OCI-LY3 (cell line): ENCODE results near the gene NNMT.

Experiments used
- H2AFZ ChIP-seq: fragments of 200-600, 300-600 bp; shearing (Covaris generic); 2 replicates; pipeline ENCODE4 v1.6.0; 2014; ENCODE audit warnings: antibody characterized with exemption, low read depth, low read length
- H3K27ac ChIP-seq: fragments of 200-600, 300-600 bp; sonication (generic); 2 replicates; pipeline ENCODE4 v1.5.1; 2014; ENCODE audit warnings: mild to moderate bottlenecking, low read length, moderate library complexity, mixed read lengths
- H3K27me3 ChIP-seq: fragments of 200-600, 300-600 bp; sonication (generic); 2 replicates; pipeline ENCODE4 v1.6.1; 2014; ENCODE audit warnings: low read depth, low read length, mixed read lengths
- H3K36me3 ChIP-seq: fragments of 200-600, 300-600 bp; sonication (generic); replicated peaks from 2 replicates; pipeline ENCODE3; 2014; ENCODE audit warnings: low read depth, low read length, mixed read lengths
- H3K4me1 ChIP-seq: fragments of 300-600, 200-600 bp; sonication (generic); 2 replicates; pipeline ENCODE4 v1.6.1; 2014; ENCODE audit warnings: low read length, mixed read lengths
- H3K4me2 ChIP-seq: fragments of 200-600, 300-600 bp; sonication (generic); 2 replicates; pipeline ENCODE4 v1.6.1; 2014; ENCODE audit warnings: low read length, mixed read lengths
- H3K4me3 ChIP-seq: fragments of 300-600, 200-600 bp; sonication (generic); 2 replicates; pipeline ENCODE4 v1.5.1; 2014; ENCODE audit warnings: antibody characterized with exemption, mild to moderate bottlenecking, low read length, moderate library complexity
- H3K79me2 ChIP-seq: fragments of 300-600, 200-600 bp; shearing (Covaris generic); 2 replicates; pipeline ENCODE4 v1.6.1; 2014; ENCODE audit warnings: mild to moderate bottlenecking, low read length, mixed read lengths
- H3K9ac ChIP-seq: fragments of 300-600, 200-600 bp; shearing (Covaris generic); 2 replicates; pipeline ENCODE4 v1.6.0; 2014; ENCODE audit warnings: mild to moderate bottlenecking, low read length, moderate library complexity
- H3K9me3 ChIP-seq: fragments of 200-600, 300-600 bp; shearing (Covaris generic); 2 replicates; pipeline ENCODE4 v1.6.1; 2014; ENCODE audit warnings: low read length, mixed read lengths; ENCODE audit not compliant: insufficient read depth
- H4K20me1 ChIP-seq: fragments of 200-600, 300-600 bp; sonication (generic); 2 replicates; pipeline ENCODE4 v1.6.1; 2016; ENCODE audit warnings: low read length, mixed read lengths; ENCODE audit not compliant: insufficient read depth
- EZH2phosphoT487 ChIP-seq: fragments of 200-600 bp; shearing (Covaris generic); IDR thresholded peaks from 2 replicates; pipeline ENCODE4 v1.6.1; 2018; ENCODE audit warnings: antibody characterized with exemption, mixed run types, low read depth
- TF ChIP-seq, protein P1 (sequence below): fragments of 200-600, 300-600 bp; sonication (generic); IDR thresholded peaks from 2 replicates; pipeline ENCODE4 v1.5.1; 2014; ENCODE audit warnings: antibody characterized with exemption, low read length, low read depth

Gene NNMT

DNA sequence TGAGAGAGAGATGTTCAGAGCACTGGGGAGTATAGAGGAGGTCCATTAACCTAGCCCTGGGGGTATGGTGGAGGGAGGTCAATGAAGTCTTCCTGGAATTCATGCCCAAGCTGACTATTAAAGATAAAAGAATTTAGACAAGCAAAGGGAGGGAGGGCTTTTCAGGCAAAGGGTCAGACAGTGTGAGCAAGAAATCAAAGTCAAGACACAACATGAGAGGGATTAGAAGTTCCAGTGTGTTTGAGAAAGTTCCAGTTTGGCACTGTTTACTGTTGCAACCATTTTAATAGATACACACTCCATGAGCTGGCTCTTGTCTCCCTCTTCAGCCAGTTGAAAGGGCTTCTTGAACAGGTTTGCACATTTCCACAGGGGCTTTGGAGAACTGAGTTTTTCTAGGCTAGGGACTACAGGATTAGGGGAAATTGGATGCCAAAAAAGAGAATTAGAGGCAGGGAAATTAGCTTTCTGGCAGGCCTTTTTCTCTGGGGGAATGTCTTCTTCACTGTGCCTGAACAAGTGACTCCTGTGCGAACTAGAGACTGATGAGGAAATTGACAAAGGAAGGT, 14.7 kb upstream of the NNMT start:
- no peak overlapping the region for H3K27ac ChIP-seq

DNA sequence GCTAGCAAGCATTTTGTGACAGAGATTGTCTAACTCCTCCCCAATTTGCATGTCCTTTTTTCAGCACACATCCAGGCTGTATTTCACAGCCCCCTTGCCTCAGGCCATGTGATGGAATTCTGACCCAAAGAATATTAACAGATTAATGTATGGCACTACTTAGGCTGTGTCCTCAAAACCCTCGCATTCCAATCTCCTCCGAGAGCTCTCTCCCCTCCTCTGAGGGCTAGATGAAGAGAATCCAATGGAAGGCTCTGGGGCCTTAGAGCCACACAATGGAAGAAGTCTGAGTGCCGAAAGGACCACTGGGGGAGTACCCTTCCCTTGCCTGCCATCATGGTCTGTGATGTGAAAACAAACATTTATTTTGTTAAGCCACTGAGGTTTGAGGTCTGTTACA, 13.7 kb upstream of the NNMT start:
- Histone ChIP-seq H3K79me2 (no peaks in the 10 kb centered on the region), H3K4me1 (no peaks in the 10 kb centered on the region), H3K36me3 (no peaks in the 10 kb centered on the region), H3K9me3 (no peaks in the 10 kb centered on the region), H3K27ac (no peak overlapping the region), H2AFZ (no peak overlapping the region), H4K20me1 (no peaks in the 10 kb centered on the region), H3K27me3 (peaks cover 40% of the 10 kb centered on the region), H3K4me3 (no peak overlapping the region), H3K9ac (no peak overlapping the region), H3K4me2 (no peak overlapping the region)
- no peak for TF ChIP-seq EZH2phosphoT487
- TF ChIP-seq, protein P1, sequence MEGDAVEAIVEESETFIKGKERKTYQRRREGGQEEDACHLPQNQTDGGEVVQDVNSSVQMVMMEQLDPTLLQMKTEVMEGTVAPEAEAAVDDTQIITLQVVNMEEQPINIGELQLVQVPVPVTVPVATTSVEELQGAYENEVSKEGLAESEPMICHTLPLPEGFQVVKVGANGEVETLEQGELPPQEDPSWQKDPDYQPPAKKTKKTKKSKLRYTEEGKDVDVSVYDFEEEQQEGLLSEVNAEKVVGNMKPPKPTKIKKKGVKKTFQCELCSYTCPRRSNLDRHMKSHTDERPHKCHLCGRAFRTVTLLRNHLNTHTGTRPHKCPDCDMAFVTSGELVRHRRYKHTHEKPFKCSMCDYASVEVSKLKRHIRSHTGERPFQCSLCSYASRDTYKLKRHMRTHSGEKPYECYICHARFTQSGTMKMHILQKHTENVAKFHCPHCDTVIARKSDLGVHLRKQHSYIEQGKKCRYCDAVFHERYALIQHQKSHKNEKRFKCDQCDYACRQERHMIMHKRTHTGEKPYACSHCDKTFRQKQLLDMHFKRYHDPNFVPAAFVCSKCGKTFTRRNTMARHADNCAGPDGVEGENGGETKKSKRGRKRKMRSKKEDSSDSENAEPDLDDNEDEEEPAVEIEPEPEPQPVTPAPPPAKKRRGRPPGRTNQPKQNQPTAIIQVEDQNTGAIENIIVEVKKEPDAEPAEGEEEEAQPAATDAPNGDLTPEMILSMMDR: no peak

More for the DNA sequence above, 14.7 kb upstream of the NNMT start:
- Histone ChIP-seq H3K36me3 (no peaks in the 10 kb centered on the region), H3K9me3 (no peaks in the 10 kb centered on the region), H4K20me1 (no peaks in the 10 kb centered on the region), H3K4me2 (no peak overlapping the region), H3K27me3 (peaks cover 40% of the 10 kb centered on the region), H3K4me3 (no peak overlapping the region), H3K79me2 (no peaks in the 10 kb centered on the region), H2AFZ (no peak overlapping the region), H3K4me1 (no peaks in the 10 kb centered on the region), H3K9ac (no peak overlapping the region)
- TF ChIP-seq, protein P1: no peak
- no peak for TF ChIP-seq EZH2phosphoT487

- Histone ChIP-seq H3K36me3 (no peaks in the 10 kb centered on the region), H3K4me2 (no peak overlapping the region), H3K79me2 (no peaks in the 10 kb centered on the region), H4K20me1 (no peaks in the 10 kb centered on the region), H3K4me1 (no peaks in the 10 kb centered on the region), H2AFZ (no peak overlapping the region), H3K9ac (no peak overlapping the region), H3K9me3 (no peaks in the 10 kb centered on the region), H3K4me3 (no peak overlapping the region), H3K27me3 (peaks cover 38% of the 10 kb centered on the region), H3K27ac (no peak overlapping the region)
- no peak for TF ChIP-seq EZH2phosphoT487
- TF ChIP-seq, protein P1: no peak
Measured at GRCh38 chr11:114283422-114283821, 12.8 kb upstream of the NNMT start.

GRCh38 chr11:114284021-114284420, 12.2 kb upstream of the NNMT start:
- H3K9ac ChIP-seq: no peak overlapping the region

More at GRCh38 chr11:114284021-114284420, 12.2 kb upstream of the NNMT start:
- Histone ChIP-seq H3K27ac (no peak overlapping the region), H2AFZ (no peak overlapping the region), H3K4me3 (no peak overlapping the region), H3K4me2 (no peak overlapping the region), H3K4me1 (no peaks in the 10 kb centered on the region), H3K79me2 (no peaks in the 10 kb centered on the region), H3K27me3 (peaks cover 37% of the 10 kb centered on the region; the same call in 1 of the 2 replicates), H3K36me3 (no peaks in the 10 kb centered on the region), H4K20me1 (no peaks in the 10 kb centered on the region), H3K9me3 (no peaks in the 10 kb centered on the region)
- TF ChIP-seq, protein P1: no peak
- TF ChIP-seq EZH2phosphoT487: no peak
